ENCODE results near the gene KCNQ4. TPM values are rescaled to one million over a fixed set of nuclear protein-coding genes. Genes with fewer than 3 reads are reported as not detected.

The KCNQ4 gene
- total and polyA plus RNA-seq, 2 of the 8 experiments (the other 6 are each of a cell fraction or from before 2014, with no cell fraction given) = 2.2 to 3.9 TPM

- no peak for TF ChIP-seq CTCF (IDR thresholded peaks at IDR 0.05; ENCODE audit: control extremely low read depth in 1 of 3, insufficient read depth in 1 of 3, low read depth in 1 of 3, low read length in 3 of 3)
- no peak for TF ChIP-seq GABPA (IDR thresholded peaks at IDR 0.05; ENCODE audit: borderline replicate concordance, insufficient read depth, low read length)
- no peak for TF ChIP-seq PHF8 (conservative IDR thresholded peaks at IDR 0.05; ENCODE audit: low read depth, low read length)
- no peak for TF ChIP-seq RXRA (IDR thresholded peaks at IDR 0.05; ENCODE audit: insufficient read depth, low read depth, low read length)
Observed at GRCh38 chr1:40840526-40841323, 57.1 kb downstream of the KCNQ4 start (continued).
